Psoas muscle (tissue), 8 donors: Measurements from ENCODE around the gene PCLO. TPM values are rescaled to one million over a fixed set of nuclear protein-coding genes. Genes with fewer than 3 reads are reported as not detected.
"Not testable (repeated sequence)": the region's sequence is repeated elsewhere in the genome, so short reads cannot be mapped to it uniquely, and the experiment has no call there.

ENCODE experiments used
- ATAC-seq, 4 donors: fragments of 200-7000 bp; cut with Tn5 transposase; one replicate each; pipeline ENCODE4 v1.9.1; 2020; ENCODE audit warnings: moderate library complexity in 3 of 4, mild to moderate bottlenecking in 2 of 4
- DNase-seq, 2 donors: peaks; one replicate each; pipeline ENCODE4 v3.0.0-alpha.2; 2020
- H3K27ac ChIP-seq: fragments of 200-600 bp; one replicate; pipeline ENCODE4 v1.8.0; 2022
- H3K27me3 ChIP-seq, 3 donors: fragments of 200-600 bp in 1 of 3; one replicate each; pipeline versions ENCODE4 v1.6.1 to v1.8.0; 2013 to 2022; ENCODE audit warnings: low read length in 2 of 3, mild to moderate bottlenecking in 2 of 3, moderate library complexity in 1 of 3; ENCODE audit not compliant: insufficient read depth in 3 of 3
- H3K36me3 ChIP-seq, 2 donors: fragments of 200-600 bp in 1 of 2; one replicate each; pipeline versions ENCODE4 v1.6.1 to v1.8.0; 2013 to 2022; ENCODE audit warnings: low read depth in 1 of 2, mild to moderate bottlenecking in 1 of 2, moderate library complexity in 1 of 2; ENCODE audit not compliant: insufficient read depth in 1 of 2
- H3K4me1 ChIP-seq: fragments of 200-600 bp; one replicate; pipeline ENCODE4 v1.8.0; 2022
- H3K4me3 ChIP-seq: fragments of 200-600 bp; one replicate; pipeline ENCODE4 v1.8.0; 2022; ENCODE audit warnings: mild to moderate bottlenecking
- H3K9me3 ChIP-seq: fragments of 200-600 bp; one replicate; pipeline ENCODE4 v1.8.0; 2022
- WGBS, 3 donors: extraction: QIAGEN DNeasy Blood & Tissue Kit; methylation state at CpG; one replicate each; pipeline versions ENCODE4 v1.1.6 to v1.1.7; 2013; 5-methylcytosine and 5-hydroxymethylcytosine counted together
- intact Hi-C, 2 donors: fragments of 100-400 bp; cut with DNase I; formaldehyde crosslinking; loops; one replicate each; pipeline versions ENCODE4 v1.11.0 to v1.14.2; 2022
- polyA plus RNA-seq, 3 donors: library from polyadenylated mRNA; stranded (reverse); fragments of 200-250 nt; gene quantifications; one replicate each; pipeline ENCODE4 v1.2.3, GENCODE V29; 2013
- total RNA-seq, 4 donors: library from RNA; stranded (reverse); fragmentation: NEBNext Ultra II Directional in 2 of 4; extraction: Animal tissue kit (Norgen Biotek cat#: 25700) in 2 of 4; gene quantifications; one replicate each; pipeline versions ENCODE4 v1.2.1 to v1.2.4, GENCODE V29; 2021 to 2023
- TF ChIP-seq, protein P1 (sequence below): fragments of 200-600 bp; IDR thresholded peaks from one replicate; pipeline ENCODE4 v1.8.0; 2022; ENCODE audit warnings: antibody characterized with exemption
- donor health status: healthy with polysubstance abuse.
- donor health status: DM: no; HTN: no; CAD: no; lungs with moderate emphysema.
- donor health status: Bipolar disorder and iron deficiency.
- donor health status: healthy.
- donor health status: DM: yes; HTN: yes; CAD: no.
- donor health status: DM: no; HTN: no; CAD: no.
- donor health status: DM: no; HTN: no; CAD: no.
- donor health status: DM: yes; HTN: yes; CAD: no.

PCLO gene
- total and polyA plus RNA-seq, 7 donors = 0.03 to 0.46 (median 0.08) TPM; not detected in 3

DNA sequence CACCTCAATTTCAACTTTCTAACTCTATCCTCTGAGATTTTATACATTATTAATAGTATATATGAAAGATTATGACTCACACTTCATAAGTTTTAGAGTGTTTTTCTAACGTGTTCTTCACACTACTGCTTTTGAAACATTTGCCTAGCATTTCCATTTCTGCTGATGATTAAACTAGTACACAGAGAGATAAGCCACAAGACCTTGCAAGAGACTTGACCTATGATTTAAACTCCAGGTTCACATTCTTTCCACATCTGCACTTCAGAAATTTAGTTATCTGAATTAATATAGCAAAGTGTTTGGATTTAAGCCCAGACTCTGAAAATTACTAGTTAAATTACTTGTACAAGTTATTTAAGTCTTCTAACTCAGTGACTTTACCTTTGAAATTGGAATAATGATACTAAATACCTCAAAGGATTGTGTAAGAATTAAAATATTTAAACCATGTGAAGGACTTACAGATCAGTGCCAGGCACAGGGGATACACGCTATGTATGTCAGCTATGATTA lies 66.6 kb downstream of the PCLO start:
- 74 to 79% (median 76%) methylated on average over 2 of the region's 2 CpGs for WGBS, 3 donors
- ATAC-seq = no peak

DNA sequence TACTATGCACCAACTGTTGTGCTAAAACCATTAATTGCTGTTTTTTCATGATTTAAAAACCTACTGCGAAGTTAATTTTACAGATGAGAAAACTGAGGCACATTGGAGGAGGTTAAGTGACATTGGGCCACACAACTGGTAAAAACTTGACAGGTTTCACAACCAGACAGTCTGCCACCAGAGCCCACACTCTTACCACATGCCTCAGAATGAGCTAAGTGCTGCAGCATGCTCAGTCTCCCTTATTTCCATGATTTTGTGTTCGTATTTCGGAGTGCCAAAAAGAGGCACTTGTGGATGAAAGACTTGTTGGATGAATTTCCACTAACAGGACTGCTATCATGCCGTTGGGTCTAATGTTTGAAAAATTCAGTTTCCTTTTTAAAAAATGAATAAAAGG lies 77.4 kb downstream of the PCLO start:
- no peaks in the 10 kb centered on the region for H3K36me3 ChIP-seq
- TF ChIP-seq, protein P1, sequence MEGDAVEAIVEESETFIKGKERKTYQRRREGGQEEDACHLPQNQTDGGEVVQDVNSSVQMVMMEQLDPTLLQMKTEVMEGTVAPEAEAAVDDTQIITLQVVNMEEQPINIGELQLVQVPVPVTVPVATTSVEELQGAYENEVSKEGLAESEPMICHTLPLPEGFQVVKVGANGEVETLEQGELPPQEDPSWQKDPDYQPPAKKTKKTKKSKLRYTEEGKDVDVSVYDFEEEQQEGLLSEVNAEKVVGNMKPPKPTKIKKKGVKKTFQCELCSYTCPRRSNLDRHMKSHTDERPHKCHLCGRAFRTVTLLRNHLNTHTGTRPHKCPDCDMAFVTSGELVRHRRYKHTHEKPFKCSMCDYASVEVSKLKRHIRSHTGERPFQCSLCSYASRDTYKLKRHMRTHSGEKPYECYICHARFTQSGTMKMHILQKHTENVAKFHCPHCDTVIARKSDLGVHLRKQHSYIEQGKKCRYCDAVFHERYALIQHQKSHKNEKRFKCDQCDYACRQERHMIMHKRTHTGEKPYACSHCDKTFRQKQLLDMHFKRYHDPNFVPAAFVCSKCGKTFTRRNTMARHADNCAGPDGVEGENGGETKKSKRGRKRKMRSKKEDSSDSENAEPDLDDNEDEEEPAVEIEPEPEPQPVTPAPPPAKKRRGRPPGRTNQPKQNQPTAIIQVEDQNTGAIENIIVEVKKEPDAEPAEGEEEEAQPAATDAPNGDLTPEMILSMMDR = no peak
- 81 to 88% (median 85%) methylated on average over 4 of the region's 4 CpGs for WGBS, 3 donors
- no peaks in the 10 kb centered on the region for H3K4me1 ChIP-seq
- no peaks in the 10 kb centered on the region for H3K9me3 ChIP-seq
- ATAC-seq (no peak), DNase-seq (no peak)
- intact Hi-C loops = no loop called here
- H3K4me3 ChIP-seq = no peak overlapping the region
- H3K27me3 ChIP-seq = no peaks in the 10 kb centered on the region
- H3K27ac ChIP-seq = no peak overlapping the region

More for the DNA sequence above, 66.6 kb downstream of the PCLO start:
- TF ChIP-seq, protein P1 = no peak
- Histone ChIP-seq H3K4me3 (no peak overlapping the region), H3K4me1 (no peaks in the 10 kb centered on the region), H3K27ac (no peak overlapping the region), H3K36me3 (no peaks in the 10 kb centered on the region), H3K27me3 (no peaks in the 10 kb centered on the region), H3K9me3 (no peaks in the 10 kb centered on the region)
- intact Hi-C loops = no loop called here
- no peak for DNase-seq

DNA sequence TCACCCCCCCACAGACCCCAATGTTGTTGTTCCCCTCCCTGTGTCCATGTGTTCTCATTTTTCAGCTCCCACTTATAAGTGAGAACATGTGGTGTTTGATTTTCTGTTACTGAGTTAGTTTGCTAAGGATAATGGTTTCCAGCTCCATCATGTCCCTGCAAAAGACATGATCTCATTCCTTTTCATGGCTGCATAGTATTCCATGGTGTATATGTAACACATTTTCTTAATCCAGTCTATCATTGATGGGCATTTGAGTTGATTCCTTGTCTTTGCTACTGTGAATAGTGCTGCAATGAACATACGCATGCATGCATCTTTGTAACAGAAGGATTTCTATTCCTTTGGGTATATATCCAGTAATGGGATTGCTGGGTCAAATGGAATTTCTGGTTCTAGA lies 82.8 kb downstream of the PCLO start:
- ATAC-seq, H3K27ac ChIP-seq, H3K36me3 ChIP-seq, H3K4me1 ChIP-seq, intact Hi-C loops, H3K4me3 ChIP-seq, DNase-seq, H3K9me3 ChIP-seq, H3K27me3 ChIP-seq: not testable (repeated sequence)
- 94 to 100% (median 99%) methylated on average over 1 of the region's 1 CpG for WGBS, 3 donors

DNA sequence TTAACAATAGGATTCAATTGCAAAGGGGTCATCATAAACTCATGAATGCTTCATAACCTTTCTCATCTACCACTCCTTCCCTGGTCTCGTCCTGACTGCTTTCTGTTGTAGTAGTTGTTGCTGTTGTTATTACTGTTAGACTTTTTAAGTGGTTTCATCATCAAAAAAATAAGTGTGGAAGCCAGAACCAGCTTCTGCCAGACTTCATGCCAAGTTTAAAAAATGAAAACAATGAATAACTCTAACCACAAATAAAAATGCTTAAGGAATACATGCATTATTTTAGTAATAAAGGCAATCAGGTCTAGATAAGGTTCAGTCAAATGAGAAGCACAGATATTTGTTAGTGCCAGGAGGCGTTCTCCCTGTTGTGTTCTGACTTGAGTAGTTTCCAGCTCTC lies 85.4 kb downstream of the PCLO start:
- no peaks in the 10 kb centered on the region for H3K27me3 ChIP-seq
- 62 to 74% (median 64%) methylated on average over 2 of the region's 2 CpGs for WGBS, 3 donors
- TF ChIP-seq, protein P1 = no peak
- no peak for ATAC-seq
- H3K36me3 ChIP-seq = no peaks in the 10 kb centered on the region
- H3K4me3 ChIP-seq = no peak overlapping the region
- no peaks in the 10 kb centered on the region for H3K4me1 ChIP-seq
- no peak for DNase-seq
- intact Hi-C loops = no loop called here
- H3K27ac ChIP-seq = no peak overlapping the region
- no peaks in the 10 kb centered on the region for H3K9me3 ChIP-seq

DNA sequence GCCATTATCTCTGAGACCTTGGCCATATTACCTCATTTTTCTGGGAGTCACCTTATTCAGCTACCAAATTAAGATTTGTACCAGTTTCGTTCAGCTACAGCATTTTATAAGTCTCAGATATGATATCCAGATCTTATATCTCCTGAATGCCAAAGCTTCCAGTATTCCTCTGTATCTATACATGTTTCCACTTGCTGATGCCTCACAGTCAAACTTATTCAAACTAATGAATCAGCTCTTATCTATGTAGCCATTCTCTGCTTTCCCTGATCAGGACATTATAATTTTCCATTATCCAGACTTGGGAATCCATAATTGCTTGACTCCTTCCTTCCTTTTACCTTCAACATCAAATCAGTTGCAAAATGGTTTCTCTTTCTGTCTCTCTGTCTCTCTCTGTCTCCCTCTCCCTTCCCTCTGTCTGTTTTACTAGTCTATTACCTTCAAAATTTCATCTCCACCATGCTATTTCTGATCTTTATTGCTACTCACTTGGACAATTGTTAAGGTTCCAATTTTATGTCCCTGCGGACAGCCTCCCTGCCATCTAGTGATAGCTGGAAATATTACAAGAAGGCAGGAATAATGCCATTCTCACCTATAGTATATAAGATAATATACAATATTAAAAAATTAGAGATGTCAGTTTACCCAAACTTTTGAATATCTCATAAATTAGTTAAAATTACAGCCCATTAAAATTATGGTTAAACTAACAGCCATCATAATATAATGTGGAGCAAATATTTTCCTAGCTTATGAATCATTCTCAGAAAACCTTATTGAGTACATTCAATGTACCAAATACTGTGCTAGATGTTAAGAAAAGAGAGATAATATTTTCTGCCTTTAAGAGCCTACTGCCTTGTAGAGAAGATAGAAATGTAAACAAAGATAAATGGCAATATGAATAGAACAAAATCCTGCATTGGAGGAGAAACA lies 89.8 kb downstream of the PCLO start:
- no peaks in the 10 kb centered on the region for H3K36me3 ChIP-seq
- no peaks in the 10 kb centered on the region for H3K9me3 ChIP-seq
- DNase-seq (no peak), ATAC-seq (no peak)
- TF ChIP-seq, protein P1 = no peak
- H3K27me3 ChIP-seq = no peaks in the 10 kb centered on the region
- WGBS, 3 donors = 65 to 68% (median 67%) methylated on average over 2 of the region's 2 CpGs
- no peaks in the 10 kb centered on the region for H3K4me1 ChIP-seq
- no peak overlapping the region for H3K27ac ChIP-seq
- intact Hi-C loops = no loop called here
- H3K4me3 ChIP-seq = no peak overlapping the region
